ENCODE results near the gene KRAS.

DNA sequence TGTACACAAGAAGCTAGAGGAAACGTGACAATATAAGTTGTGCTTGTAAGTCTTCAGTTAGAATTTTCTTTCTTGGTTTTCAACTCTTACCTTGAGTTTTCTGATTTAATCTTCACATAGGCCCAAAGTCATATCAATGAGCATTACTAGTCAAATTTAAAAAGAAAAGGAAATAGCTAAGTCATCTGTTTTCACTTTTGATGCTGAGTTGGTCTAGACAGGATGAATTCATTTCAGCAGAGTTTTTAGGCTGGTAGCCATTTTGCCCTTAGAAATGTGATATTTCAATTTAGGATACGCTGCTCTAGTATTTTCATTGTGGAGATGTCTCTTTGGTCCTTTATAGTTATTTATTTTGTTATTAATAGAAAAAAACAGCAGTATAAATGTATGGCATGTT is 44.6 kb upstream of the KRAS start:
- TF ChIP-seq POLR2A (IDR thresholded peaks at IDR 0.05): no peak
- TF ChIP-seq, protein P1, sequence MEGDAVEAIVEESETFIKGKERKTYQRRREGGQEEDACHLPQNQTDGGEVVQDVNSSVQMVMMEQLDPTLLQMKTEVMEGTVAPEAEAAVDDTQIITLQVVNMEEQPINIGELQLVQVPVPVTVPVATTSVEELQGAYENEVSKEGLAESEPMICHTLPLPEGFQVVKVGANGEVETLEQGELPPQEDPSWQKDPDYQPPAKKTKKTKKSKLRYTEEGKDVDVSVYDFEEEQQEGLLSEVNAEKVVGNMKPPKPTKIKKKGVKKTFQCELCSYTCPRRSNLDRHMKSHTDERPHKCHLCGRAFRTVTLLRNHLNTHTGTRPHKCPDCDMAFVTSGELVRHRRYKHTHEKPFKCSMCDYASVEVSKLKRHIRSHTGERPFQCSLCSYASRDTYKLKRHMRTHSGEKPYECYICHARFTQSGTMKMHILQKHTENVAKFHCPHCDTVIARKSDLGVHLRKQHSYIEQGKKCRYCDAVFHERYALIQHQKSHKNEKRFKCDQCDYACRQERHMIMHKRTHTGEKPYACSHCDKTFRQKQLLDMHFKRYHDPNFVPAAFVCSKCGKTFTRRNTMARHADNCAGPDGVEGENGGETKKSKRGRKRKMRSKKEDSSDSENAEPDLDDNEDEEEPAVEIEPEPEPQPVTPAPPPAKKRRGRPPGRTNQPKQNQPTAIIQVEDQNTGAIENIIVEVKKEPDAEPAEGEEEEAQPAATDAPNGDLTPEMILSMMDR (IDR thresholded peaks at IDR 0.05): no peak

Data from right lobe of liver (tissue), 4 donors.